H1 (cell line): ENCODE results near the gene HACE1.
"Not testable (repeated sequence)": the region's sequence is repeated elsewhere in the genome, so short reads cannot be mapped to it uniquely, and the experiment has no call there.

ENCODE experiments used
- HDAC6 ChIP-seq: IDR thresholded peaks from one replicate; pipeline ENCODE4 v1.7.1; 2012; ENCODE audit warnings: low read depth, mild to moderate bottlenecking, inconsistent platforms, low read length, moderate library complexity
- TAF7 ChIP-seq: optimal IDR thresholded peaks from 2 replicates; pipeline ENCODE3; 2011; ENCODE audit warnings: low read depth, mild to moderate bottlenecking, inconsistent platforms, low read length, moderate library complexity, borderline replicate concordance

DNA sequence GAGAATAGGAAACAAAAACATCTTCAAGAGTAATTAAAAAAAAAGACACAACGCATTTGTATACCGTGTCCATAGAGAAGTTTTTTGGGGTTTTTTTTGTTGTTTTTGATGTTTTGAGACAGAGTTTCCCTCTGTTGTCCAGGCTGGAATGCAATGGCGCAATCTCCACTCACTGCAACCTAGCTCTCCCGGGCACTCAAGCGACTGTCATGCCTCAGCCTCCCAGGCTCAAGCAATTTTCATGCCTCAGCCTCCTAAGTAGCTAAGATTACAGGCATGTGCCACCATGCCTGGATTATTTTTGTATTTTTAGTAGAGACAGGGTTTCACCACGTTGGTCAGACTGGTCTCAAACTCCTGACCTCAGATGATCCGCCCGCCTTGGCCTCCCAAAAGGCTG lies 12.0 kb downstream of the HACE1 start:
- TF ChIP-seq HDAC6, TAF7: not testable (repeated sequence)
